B cell (primary cell): ENCODE measurements around the gene PIK3R1.

ENCODE experiments used
- CTCF ChIP-seq: fragments of 200-600 bp; IDR thresholded peaks from one replicate; pipeline ENCODE4 v1.8.0; 2022; ENCODE audit warnings: antibody characterized with exemption, mild to moderate bottlenecking
- EZH2 ChIP-seq: IDR thresholded peaks from 2 replicates; pipeline ENCODE4 v1.6.1; 2012; ENCODE audit warnings: borderline replicate concordance, low read depth, mild to moderate bottlenecking, moderate library complexity, low read length; ENCODE audit not compliant: insufficient read depth, poor library complexity, severe bottlenecking

GRCh38 chr5:68233075-68233474 lies 17.5 kb downstream of the PIK3R1 start:
- TF ChIP-seq CTCF = no peak
- no peak for TF ChIP-seq EZH2
